Inferior parietal cortex (tissue), 1 donor: ENCODE results near the gene JAKMIP1.

Experiments
- DNase-seq: peaks from one replicate; pipeline ENCODE4 v3.0.0-alpha.2; 2016; ENCODE audit errors: extremely low spot score

The JAKMIP1 gene

DNA sequence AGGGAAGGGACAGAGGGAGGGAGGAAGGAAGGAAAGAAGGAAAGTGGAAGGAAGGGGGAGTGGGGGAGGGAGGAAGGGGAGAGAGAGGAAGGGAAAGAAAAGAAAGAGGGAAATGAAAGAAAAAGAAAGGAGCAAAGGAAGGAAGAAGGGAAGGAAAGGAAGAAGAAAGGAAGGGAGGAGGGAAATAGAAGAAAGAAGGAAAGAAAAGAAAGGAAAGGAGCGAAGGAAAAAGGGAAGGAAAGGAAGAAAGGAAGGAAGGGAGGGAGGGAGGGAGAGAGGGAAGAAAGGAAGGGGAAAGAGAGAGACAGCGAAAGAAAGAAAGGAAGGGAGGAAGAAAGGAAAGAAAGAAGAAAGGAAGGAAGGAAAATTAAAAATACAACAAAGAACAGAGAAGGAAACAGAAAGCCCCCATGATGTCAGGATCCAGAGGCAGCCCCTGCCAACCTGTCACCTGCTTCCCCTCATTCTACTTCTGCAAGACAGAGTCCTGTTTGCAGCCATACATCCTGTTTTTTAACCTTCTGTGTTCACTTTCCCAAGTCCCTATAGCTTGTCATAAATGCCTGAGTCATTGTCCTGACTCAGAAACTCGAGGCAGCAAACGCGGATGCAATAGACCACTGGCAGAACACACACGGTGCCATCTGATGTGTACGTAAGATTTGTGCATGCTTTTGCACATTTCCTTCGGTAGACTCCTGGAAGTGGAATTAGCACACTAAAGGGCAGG, 105.2 kb downstream of the JAKMIP1 start:
- DNase-seq, result peak; percentile 49

DNA sequence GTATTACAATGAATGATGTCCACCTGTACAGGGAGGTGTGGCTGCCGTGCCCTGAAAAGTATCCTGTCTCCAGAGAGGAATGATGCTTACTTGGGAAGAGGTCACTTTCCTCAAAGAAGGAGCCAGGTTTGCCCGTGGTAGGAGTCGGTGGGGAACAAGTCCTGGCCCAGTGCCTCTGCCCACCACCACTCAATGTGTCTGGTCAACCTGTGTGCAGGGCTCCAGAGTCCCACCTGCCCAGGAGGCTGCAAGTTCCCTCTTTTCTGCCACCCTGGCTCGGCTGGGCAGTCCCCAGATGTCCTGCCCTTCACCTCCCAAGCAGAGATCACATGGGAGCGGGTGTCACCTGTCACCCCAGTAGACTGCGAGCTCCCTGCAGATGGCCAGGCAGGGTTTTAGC, 106.7 kb downstream of the JAKMIP1 start:
- no peak for DNase-seq

GRCh38 chr4:6092971-6093370, 107.4 kb downstream of the JAKMIP1 start:
- DNase-seq, result no peak

DNA sequence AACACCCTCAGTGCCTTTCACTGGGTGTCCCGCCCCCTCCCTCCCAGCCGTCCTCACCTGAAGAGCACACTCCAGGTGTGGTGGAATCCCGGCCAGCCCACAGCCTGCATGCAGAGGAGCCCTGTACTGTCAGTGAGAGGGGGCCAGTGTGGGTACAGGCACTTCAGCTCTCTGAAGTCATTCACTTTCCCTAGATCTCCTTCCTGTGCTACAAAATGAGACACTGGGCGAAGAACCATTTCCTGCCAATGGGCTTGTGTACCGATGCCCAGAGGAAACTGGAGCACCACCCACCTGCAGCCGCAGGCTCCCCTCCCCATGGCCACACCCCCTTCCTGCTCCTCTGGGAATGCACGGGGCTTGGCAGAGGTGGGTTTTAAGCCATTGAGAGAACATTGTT, 108.2 kb downstream of the JAKMIP1 start:
- no peak for DNase-seq

- no peak for DNase-seq
These were observed 109.4 kb downstream of the JAKMIP1 start for GRCh38 chr4:6090931-6091330.

GRCh38 chr4:6088950-6089349, 111.4 kb downstream of the JAKMIP1 start:
- no peak for DNase-seq

- peak; percentile 53 for DNase-seq
These were observed 112.5 kb downstream of the JAKMIP1 start for GRCh38 chr4:6087669-6088341.

- no peak for DNase-seq
These were observed 113.5 kb downstream of the JAKMIP1 start for GRCh38 chr4:6086846-6087245.

DNA sequence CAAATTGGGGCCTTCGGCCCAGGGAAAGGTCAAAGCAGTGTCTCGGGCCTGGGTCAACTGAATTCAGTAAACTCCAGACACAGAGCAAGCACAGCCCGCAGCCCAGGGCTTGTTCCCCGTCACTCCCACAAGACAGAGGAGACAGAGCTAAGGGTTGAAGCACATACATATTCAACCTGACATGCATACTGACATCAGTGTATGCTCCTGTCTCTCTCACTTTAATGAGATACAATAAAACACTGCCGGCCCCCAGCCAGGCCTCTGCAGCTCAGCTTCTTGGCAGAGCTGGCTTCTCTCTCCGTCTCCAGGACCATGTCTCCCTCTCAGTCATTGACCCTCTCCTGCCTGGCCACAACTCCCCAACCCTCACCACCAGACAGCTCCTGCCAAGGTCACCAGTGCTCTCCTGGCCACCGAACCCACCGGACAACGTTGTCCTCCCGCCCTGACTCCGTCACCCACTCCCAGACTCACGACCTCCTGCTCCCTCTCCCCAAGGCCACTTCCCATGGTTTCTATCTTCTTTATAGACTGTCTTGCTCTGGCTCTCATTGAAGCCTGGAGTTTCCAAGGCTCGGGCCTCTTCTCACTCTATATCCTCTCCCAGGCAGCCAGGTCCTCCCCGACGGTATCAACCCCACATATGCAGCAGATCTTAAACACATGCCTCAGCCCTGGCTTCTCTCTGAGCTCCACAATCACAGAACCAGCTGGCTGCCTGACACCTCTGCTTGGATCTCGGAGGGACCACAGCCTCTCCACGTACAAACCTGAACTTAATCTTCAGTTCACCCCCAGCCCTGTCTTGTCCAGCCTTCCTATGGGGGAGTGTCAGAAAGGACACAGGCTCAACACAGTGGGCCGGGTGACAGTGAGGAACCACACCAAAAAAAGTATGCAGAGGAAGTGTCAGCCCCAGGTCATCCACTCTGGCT, 114.4 kb downstream of the JAKMIP1 start:
- no peak for DNase-seq

- no peak for DNase-seq
These were observed 115.2 kb downstream of the JAKMIP1 start for GRCh38 chr4:6085028-6085690.

- no peak for DNase-seq
These were observed 120.4 kb downstream of the JAKMIP1 start for GRCh38 chr4:6079965-6080364.

- DNase-seq, result no peak
These were observed 121.8 kb downstream of the JAKMIP1 start for GRCh38 chr4:6078560-6078959.

GRCh38 chr4:6076391-6076790, 124.0 kb downstream of the JAKMIP1 start:
- no peak for DNase-seq

GRCh38 chr4:6074758-6075157, 125.6 kb downstream of the JAKMIP1 start:
- DNase-seq, result no peak

- DNase-seq, result no peak
These were observed 128.2 kb downstream of the JAKMIP1 start for GRCh38 chr4:6071959-6072720.

GRCh38 chr4:6071191-6071958, 129.0 kb downstream of the JAKMIP1 start:
- no peak for DNase-seq

- DNase-seq, result no peak
These were observed 130.3 kb downstream of the JAKMIP1 start for GRCh38 chr4:6069845-6070709.

DNA sequence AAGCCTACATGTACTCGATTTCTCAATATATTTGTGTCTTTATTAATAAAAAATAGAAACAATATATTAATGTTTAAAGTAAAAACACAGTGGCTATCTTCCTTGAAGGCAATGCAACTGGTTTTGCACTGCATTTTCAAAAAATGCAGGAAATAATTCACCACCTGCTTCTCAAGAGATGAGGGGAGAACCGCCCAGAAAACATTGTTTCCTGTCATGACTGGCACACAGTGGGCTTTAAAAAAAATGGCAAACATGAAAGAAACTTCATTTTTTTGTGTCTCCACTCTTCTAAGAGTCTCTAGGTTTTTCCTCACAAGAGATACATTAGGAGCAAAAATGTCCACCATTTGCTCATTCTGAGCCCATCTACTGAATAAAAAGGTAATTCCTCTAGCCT, 131.4 kb downstream of the JAKMIP1 start:
- DNase-seq, result no peak

GRCh38 chr4:6065934-6066590, 134.3 kb downstream of the JAKMIP1 start:
- no peak for DNase-seq
